GM21447 (cell line): Measurements from ENCODE around the gene CCNH.
A peak's percentile ranks its signal among the peaks of the same experiment; 100 is the strongest.

ENCODE experiments used
- ATAC-seq: cut with Tn5 transposase; IDR thresholded peaks from one replicate; pipeline ENCODE4 v1.9.1; 2021; ENCODE audit not compliant: unreplicated experiment

Gene CCNH

GRCh38 chr5:87403899-87404298 is 8.8 kb downstream of the CCNH start:
- no peak for ATAC-seq

- ATAC-seq, result no peak
These were observed 9.3 kb downstream of the CCNH start for GRCh38 chr5:87403409-87403808.

GRCh38 chr5:87401626-87402025 is 11.1 kb downstream of the CCNH start:
- ATAC-seq, result no peak

GRCh38 chr5:87400305-87400899 is 12.3 kb downstream of the CCNH start:
- ATAC-seq, result peak; percentile 71

GRCh38 chr5:87399720-87400119 is 13.0 kb downstream of the CCNH start:
- ATAC-seq, result no peak

- no peak for ATAC-seq
These were observed 13.6 kb downstream of the CCNH start for GRCh38 chr5:87398981-87399614.

- no peak for ATAC-seq
These were observed 18.1 kb downstream of the CCNH start for GRCh38 chr5:87394411-87395165.

- no peak for ATAC-seq
These were observed 19.4 kb downstream of the CCNH start for GRCh38 chr5:87393331-87393730.

- ATAC-seq, result no peak
These were observed 19.9 kb downstream of the CCNH start for GRCh38 chr5:87392801-87393200.

- ATAC-seq, result no peak
These were observed 20.6 kb downstream of the CCNH start for GRCh38 chr5:87392170-87392569.

GRCh38 chr5:87390576-87391199 is 22.0 kb downstream of the CCNH start:
- ATAC-seq, result no peak

- no peak for ATAC-seq
These were observed 22.7 kb downstream of the CCNH start for GRCh38 chr5:87390075-87390474.

GRCh38 chr5:87389296-87390034 is 23.3 kb downstream of the CCNH start:
- no peak for ATAC-seq

GRCh38 chr5:87388129-87388528 is 24.6 kb downstream of the CCNH start:
- ATAC-seq, result no peak

GRCh38 chr5:87385802-87386201 is 26.9 kb downstream of the CCNH start:
- ATAC-seq, result no peak

GRCh38 chr5:87383216-87383615 is 29.5 kb downstream of the CCNH start:
- no peak for ATAC-seq

- ATAC-seq, result no peak
These were observed 30.5 kb downstream of the CCNH start for GRCh38 chr5:87382224-87382623.

GRCh38 chr5:87372705-87373104 is 40.0 kb downstream of the CCNH start:
- ATAC-seq, result no peak

GRCh38 chr5:87369431-87369830 is 43.3 kb downstream of the CCNH start:
- ATAC-seq, result no peak

GRCh38 chr5:87368601-87369000 is 44.1 kb downstream of the CCNH start:
- ATAC-seq, result no peak

GRCh38 chr5:87367243-87367642 is 45.5 kb downstream of the CCNH start:
- no peak for ATAC-seq
